Measurements from ENCODE around the gene TMEM187. TPM values are rescaled to one million over a fixed set of nuclear protein-coding genes. Genes with fewer than 3 reads are reported as not detected.
A peak's percentile ranks its signal among the peaks of the same experiment; 100 is the strongest.

Gene TMEM187
- total and polyA plus RNA-seq, 8 donors = 3.9 to 13.5 (median 6.3) TPM

DNA sequence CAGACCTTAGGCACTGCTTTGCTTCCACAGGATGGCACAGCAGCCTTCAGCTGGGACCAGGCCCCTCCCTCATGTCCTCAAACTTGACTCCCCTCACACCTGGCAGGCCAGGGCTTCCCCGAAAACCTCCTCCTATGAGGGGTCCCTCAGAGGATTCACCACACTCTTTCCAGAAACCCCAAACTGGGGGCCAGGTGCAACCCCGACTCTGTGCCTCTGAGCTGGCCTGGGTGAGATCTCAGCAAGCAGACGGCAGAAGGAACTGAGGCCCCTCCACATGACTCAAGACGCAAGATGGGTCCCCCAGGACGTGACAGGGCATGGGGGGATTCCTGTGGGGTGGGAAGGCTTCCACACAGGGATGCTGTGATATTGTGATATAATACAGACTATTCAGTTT lies 7.1 kb upstream of the TMEM187 start:
- H3K9me3 ChIP-seq = no peaks in the 10 kb centered on the region
- H3K27me3 ChIP-seq = no peaks in the 10 kb centered on the region
- peaks cover 8 to 44% of the 10 kb centered on the region in 2 donors for H3K4me1 ChIP-seq
- ATAC-seq = no peak
- H3K4me3 ChIP-seq = no peak overlapping the region
- TF ChIP-seq, protein P1, sequence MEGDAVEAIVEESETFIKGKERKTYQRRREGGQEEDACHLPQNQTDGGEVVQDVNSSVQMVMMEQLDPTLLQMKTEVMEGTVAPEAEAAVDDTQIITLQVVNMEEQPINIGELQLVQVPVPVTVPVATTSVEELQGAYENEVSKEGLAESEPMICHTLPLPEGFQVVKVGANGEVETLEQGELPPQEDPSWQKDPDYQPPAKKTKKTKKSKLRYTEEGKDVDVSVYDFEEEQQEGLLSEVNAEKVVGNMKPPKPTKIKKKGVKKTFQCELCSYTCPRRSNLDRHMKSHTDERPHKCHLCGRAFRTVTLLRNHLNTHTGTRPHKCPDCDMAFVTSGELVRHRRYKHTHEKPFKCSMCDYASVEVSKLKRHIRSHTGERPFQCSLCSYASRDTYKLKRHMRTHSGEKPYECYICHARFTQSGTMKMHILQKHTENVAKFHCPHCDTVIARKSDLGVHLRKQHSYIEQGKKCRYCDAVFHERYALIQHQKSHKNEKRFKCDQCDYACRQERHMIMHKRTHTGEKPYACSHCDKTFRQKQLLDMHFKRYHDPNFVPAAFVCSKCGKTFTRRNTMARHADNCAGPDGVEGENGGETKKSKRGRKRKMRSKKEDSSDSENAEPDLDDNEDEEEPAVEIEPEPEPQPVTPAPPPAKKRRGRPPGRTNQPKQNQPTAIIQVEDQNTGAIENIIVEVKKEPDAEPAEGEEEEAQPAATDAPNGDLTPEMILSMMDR (IDR thresholded peaks at IDR 0.05) = no peak
- intact Hi-C loops (cut with DNase I) = no loop called here
- peaks cover 0 to 39% of the 10 kb centered on the region in 2 donors for H3K36me3 ChIP-seq
- no peak overlapping the region for H3K27ac ChIP-seq
- DNase-seq = no peak

DNA sequence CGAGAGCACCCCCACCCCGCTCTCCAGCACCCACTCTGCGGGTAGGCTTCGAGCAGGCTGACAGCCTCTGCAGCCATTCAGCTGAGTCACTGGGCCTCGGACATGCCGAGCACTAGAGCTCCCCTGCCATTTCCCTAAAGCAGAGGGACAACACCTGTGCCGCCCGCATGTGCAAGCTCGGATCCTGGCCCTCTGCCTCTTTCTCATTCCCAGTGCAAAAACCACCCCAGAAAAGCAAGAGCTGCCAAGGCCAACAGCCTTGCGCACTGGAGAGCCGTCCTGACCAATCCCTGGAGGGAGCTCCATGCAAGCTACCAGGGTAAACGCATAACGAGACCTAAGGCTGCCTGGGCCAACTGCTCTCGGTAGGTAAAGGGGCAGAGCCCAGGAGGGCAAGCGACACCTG lies 6.3 kb upstream of the TMEM187 start:
- no peaks in the 10 kb centered on the region for H3K9me3 ChIP-seq
- ATAC-seq (no peak), DNase-seq (no peak)
- H3K36me3 ChIP-seq = peaks cover 0 to 30% of the 10 kb centered on the region in 2 donors
- peaks cover 8 to 44% of the 10 kb centered on the region in 2 donors for H3K4me1 ChIP-seq
- no peak overlapping the region for H3K4me3 ChIP-seq
- H3K27ac ChIP-seq = peak overlapping the region in 1 of 2 donors; percentile 84
- intact Hi-C loops (cut with DNase I) = no loop called here
- no peaks in the 10 kb centered on the region for H3K27me3 ChIP-seq
- TF ChIP-seq, protein P1 (IDR thresholded peaks at IDR 0.05) = no peak

DNA sequence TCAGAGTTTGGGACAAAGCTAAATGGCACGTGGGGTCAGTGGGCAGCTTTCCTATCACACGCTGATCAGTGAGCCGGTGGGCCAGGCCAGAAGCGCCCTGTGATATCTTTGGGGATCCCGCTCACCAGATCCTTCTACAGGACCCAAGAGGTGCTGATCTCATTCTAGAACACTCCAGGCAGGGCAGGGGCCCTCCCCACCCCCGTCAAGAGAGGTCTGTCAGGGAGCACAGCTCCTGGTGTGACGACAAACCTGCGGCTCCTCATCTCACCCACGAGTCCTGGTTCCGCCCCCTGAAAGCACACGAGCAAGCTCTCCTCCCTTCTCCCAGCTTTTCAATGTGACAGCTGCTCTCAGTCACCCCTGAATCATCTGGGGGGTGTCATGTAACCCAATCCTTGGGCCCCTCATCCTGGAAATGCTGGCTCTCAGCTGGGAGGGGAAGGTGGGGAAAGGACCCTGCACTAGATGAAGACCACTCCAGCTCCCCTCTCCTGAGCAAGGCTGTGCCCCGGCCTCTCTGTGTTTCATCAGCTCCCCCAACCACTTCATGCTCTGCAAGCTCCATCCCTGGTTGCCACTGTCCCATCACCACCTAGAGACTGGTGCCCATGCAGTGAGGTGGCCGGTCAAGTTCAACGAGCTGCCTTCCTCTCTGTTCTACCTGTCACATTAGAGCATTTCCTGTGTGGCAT lies 5.6 kb upstream of the TMEM187 start:
- Histone ChIP-seq H3K9me3 (no peaks in the 10 kb centered on the region), H3K4me1 (peaks cover 8 to 44% of the 10 kb centered on the region in 2 donors), H3K36me3 (peaks cover 0 to 23% of the 10 kb centered on the region in 2 donors), H3K27ac (peak overlapping the region in 1 of 2 donors; percentile 84), H3K4me3 (peak overlapping the region in 1 of 2 donors; percentile 72), H3K27me3 (no peaks in the 10 kb centered on the region)
- intact Hi-C loops (cut with DNase I) = no loop called here
- TF ChIP-seq, protein P1 (IDR thresholded peaks at IDR 0.05) = no peak
- no peak for ATAC-seq
- DNase-seq = no peak

DNA sequence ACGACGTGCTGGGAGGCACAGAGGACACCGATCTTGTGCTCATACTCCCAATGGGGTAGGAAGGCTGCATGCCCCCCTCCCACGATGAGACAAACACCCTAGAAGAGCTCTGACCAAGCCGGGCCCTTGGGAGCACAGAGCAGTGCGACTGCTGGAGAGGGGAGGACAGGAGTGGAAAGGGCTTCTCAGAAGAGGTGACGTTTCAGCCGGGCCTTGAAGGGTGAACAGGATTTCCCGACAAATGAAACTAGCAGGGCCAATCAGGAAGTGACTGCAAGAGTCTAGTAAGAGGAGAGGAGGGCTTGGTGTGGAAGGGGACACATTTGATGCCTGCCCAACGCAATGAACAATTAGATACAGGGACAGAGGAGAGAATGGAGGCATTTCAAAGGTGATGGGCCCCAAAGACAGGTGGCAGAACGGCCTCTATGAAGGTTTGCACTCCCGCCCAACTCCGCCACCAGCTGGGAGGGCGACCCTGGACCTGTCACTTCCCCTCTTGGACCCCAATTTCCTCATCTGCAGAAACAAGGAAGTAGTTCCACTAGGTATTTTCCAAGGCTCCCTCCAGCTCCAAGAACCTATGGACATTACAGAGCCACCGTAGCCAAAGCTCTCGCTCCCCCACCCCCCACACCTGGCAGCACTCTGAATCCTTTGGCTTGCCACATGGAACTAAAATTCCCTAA lies 4.9 kb upstream of the TMEM187 start:
- TF ChIP-seq, protein P1 (IDR thresholded peaks at IDR 0.05) = no peak
- Histone ChIP-seq H3K4me3 (peak overlapping the region in 1 of 2 donors; percentile 72), H3K9me3 (no peaks in the 10 kb centered on the region), H3K27me3 (no peaks in the 10 kb centered on the region), H3K27ac (peak overlapping the region in 1 of 2 donors; percentile 84), H3K36me3 (peaks cover 0 to 16% of the 10 kb centered on the region in 2 donors), H3K4me1 (peaks cover 8 to 44% of the 10 kb centered on the region in 2 donors)
- DNase-seq (no peak), ATAC-seq (no peak)
- intact Hi-C loops (cut with DNase I) = no loop called here

DNA sequence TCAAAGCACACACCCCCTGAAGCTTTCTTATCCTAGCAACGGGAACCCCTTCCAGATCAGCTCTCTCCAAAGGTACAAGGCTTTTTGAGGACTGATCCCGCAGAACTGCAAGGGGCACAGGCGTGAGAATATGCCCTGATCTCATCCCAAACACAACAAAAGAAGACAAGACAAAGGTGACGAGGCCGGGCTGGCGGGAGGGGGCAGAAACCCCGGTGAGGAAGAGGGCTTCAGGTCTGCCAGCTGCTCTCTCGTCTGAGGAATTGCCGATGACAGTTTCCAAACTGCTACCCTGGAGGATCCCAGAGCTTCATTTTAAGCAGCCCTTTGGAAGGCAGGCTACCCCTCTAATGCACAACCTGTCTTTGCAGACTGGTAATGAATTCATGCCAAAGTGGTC lies 4.3 kb upstream of the TMEM187 start:
- DNase-seq (no peak), ATAC-seq (no peak)
- Histone ChIP-seq H3K4me1 (peaks cover 8 to 45% of the 10 kb centered on the region in 2 donors), H3K36me3 (peaks cover 0 to 10% of the 10 kb centered on the region in 2 donors), H3K27me3 (no peaks in the 10 kb centered on the region), H3K27ac (peak overlapping the region; percentile 13 to 84), H3K9me3 (no peaks in the 10 kb centered on the region), H3K4me3 (peak overlapping the region in 1 of 2 donors; percentile 72)
- TF ChIP-seq, protein P1 (IDR thresholded peaks at IDR 0.05) = no peak
- intact Hi-C loops (cut with DNase I) = no loop called here
